ENCODE measurements around the gene RAB27A.

The RAB27A gene

DNA sequence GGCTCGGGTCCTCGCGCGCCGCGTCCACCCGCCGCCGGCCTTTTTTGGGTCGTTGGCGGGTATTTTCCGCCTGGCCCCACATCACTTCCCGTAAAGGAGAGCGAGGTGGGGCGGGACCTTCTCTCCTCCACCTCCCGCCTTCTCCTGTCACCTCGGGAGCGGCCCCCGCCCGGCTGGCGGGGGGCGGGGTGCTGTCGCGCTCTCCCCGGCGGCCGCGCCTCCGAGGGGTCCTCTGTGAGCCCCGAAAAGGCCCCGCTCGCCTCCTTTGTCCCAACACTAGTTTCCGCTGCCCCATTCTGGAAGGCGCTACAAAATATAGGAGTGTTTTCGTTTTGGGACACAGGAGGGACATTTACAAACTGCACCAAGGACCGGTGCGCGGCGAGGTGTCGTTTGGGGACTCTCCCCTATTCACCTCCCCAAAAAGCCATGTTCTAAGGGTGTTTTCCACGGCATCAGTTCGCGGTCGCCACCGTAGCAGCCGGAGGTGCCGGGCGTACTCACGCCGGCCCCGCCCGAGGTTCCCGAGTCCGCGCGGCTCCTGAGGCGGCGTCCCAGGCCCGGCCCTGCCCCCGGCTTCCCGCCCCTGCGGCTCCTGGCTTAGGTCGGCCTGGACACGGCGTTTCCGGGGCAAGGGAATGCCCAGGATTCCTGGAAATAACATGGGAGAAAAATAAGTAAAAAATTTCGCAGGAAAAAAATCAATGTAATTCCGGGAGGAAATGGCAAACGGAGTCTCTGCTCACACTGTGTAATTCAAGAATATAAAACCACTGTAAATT is at the start of gene RAB27A:
Gene RAB27A (minus strand): TSS at position 68 of the 782 bp plus-strand sequence. CDS start 54,879 bp downstream, outside the sequence.
- Histone ChIP-seq H3K9me3 (ENCODE audit: low read length) (no peaks in the 10 kb centered on the region), H4K20me1 (ENCODE audit: insufficient read depth, low read length) (no peaks in the 10 kb centered on the region), H3K27ac (ENCODE audit: low read depth, low read length, poor library complexity, severe bottlenecking) (peak within 1 kb of the TSS; percentile 66), H3K4me3 (ENCODE audit: low read depth, low read length, poor library complexity, severe bottlenecking) (peak within 1 kb of the TSS; percentile 82), H3K9me2 (ENCODE audit: low read depth, low read length) (no peaks in the 10 kb centered on the region), H3K36me3 (ENCODE audit: insufficient read depth, low read length) (no peaks in the 10 kb centered on the region), H3K9ac (ENCODE audit: low read length) (peak within 1 kb of the TSS; percentile 77), H3K79me2 (ENCODE audit: insufficient read depth, low read length) (no peaks in the 10 kb centered on the region), H3K4me2 (ENCODE audit: low read length) (peak within 1 kb of the TSS; percentile 78), H3K27me3 (ENCODE audit: insufficient read depth, low read length) (no peaks in the 10 kb centered on the region), H3F3A (ENCODE audit: insufficient read depth, low read length) (no peaks in the 10 kb centered on the region), H2AFZ (ENCODE audit: low read length) (peak within 1 kb of the TSS; percentile 82; the same call in 1 of the 2 replicates), H3K4me1 (ENCODE audit: insufficient read depth, low read length, severe bottlenecking) (peaks cover 20% of the 10 kb centered on the region)
- TF ChIP-seq, protein P1, sequence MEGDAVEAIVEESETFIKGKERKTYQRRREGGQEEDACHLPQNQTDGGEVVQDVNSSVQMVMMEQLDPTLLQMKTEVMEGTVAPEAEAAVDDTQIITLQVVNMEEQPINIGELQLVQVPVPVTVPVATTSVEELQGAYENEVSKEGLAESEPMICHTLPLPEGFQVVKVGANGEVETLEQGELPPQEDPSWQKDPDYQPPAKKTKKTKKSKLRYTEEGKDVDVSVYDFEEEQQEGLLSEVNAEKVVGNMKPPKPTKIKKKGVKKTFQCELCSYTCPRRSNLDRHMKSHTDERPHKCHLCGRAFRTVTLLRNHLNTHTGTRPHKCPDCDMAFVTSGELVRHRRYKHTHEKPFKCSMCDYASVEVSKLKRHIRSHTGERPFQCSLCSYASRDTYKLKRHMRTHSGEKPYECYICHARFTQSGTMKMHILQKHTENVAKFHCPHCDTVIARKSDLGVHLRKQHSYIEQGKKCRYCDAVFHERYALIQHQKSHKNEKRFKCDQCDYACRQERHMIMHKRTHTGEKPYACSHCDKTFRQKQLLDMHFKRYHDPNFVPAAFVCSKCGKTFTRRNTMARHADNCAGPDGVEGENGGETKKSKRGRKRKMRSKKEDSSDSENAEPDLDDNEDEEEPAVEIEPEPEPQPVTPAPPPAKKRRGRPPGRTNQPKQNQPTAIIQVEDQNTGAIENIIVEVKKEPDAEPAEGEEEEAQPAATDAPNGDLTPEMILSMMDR (IDR thresholded peaks at IDR 0.05; ENCODE audit: low read length): no peak
- TF ChIP-seq EZH2 (IDR thresholded peaks at IDR 0.05; ENCODE audit: borderline replicate concordance, low read length): no peak

DNA sequence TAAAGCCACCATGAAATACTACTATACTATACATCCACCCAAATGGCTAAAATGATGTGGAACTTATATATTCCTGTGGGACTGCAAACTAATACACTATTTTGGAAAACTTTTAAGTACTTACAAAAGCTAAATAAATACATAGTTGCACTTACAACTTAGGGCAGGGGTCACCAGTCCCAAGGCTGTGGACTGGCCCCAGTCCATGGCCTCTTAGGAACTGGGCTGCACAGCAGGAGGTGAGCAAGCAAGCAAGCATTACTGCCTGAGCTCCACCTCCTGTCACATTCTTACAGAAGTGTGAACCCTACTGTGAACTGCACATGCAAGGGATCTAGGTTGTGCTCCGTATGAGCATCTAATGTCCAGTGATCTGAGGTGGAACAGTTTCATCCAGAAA is 47.5 kb upstream of the RAB27A start:
- Histone ChIP-seq H3K27me3 (ENCODE audit: insufficient read depth, low read length) (no peaks in the 10 kb centered on the region), H3K9me3 (ENCODE audit: low read length) (no peaks in the 10 kb centered on the region), H3K27ac (ENCODE audit: low read depth, low read length, poor library complexity, severe bottlenecking) (no peak overlapping the region), H3K9ac (ENCODE audit: low read length) (no peak overlapping the region), H3K79me2 (ENCODE audit: insufficient read depth, low read length) (no peaks in the 10 kb centered on the region), H2AFZ (ENCODE audit: low read length) (no peak overlapping the region), H4K20me1 (ENCODE audit: insufficient read depth, low read length) (no peaks in the 10 kb centered on the region), H3K9me2 (ENCODE audit: low read depth, low read length) (no peaks in the 10 kb centered on the region), H3K4me3 (ENCODE audit: low read depth, low read length, poor library complexity, severe bottlenecking) (no peak overlapping the region), H3K4me2 (ENCODE audit: low read length) (no peak overlapping the region), H3K4me1 (ENCODE audit: insufficient read depth, low read length, severe bottlenecking) (no peaks in the 10 kb centered on the region), H3F3A (ENCODE audit: insufficient read depth, low read length) (no peaks in the 10 kb centered on the region), H3K36me3 (ENCODE audit: insufficient read depth, low read length) (peaks cover 72% of the 10 kb centered on the region)
- TF ChIP-seq, protein P1 (IDR thresholded peaks at IDR 0.05; ENCODE audit: low read length): no peak

DNA sequence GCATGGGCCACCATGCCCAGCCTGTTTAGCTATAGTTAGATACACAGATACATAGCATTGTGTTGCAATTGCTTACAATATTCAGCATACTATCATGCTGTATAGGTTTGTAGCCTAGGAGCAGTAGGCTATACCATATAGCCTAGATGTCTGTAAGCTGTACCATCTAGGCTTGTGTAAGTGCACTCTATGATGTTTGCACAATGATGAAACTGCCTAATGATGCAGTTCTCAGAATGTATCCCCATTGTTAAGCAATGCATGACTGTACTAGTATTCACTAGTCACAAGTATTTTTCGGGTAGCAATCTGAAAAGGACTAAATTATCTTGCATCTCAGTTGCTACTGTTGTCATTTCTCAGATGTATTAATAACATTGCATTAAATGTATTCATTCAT is 45.4 kb upstream of the RAB27A start:
- Histone ChIP-seq H3K4me2 (ENCODE audit: low read length) (no peak overlapping the region), H3K27ac (ENCODE audit: low read depth, low read length, poor library complexity, severe bottlenecking) (no peak overlapping the region), H3K4me3 (ENCODE audit: low read depth, low read length, poor library complexity, severe bottlenecking) (no peak overlapping the region), H3K9me3 (ENCODE audit: low read length) (no peaks in the 10 kb centered on the region), H3K4me1 (ENCODE audit: insufficient read depth, low read length, severe bottlenecking) (no peaks in the 10 kb centered on the region), H3F3A (ENCODE audit: insufficient read depth, low read length) (no peaks in the 10 kb centered on the region), H4K20me1 (ENCODE audit: insufficient read depth, low read length) (no peaks in the 10 kb centered on the region), H3K9ac (ENCODE audit: low read length) (no peak overlapping the region), H3K36me3 (ENCODE audit: insufficient read depth, low read length) (peaks cover 75% of the 10 kb centered on the region), H3K79me2 (ENCODE audit: insufficient read depth, low read length) (no peaks in the 10 kb centered on the region), H2AFZ (ENCODE audit: low read length) (no peak overlapping the region), H3K27me3 (ENCODE audit: insufficient read depth, low read length) (no peaks in the 10 kb centered on the region), H3K9me2 (ENCODE audit: low read depth, low read length) (no peaks in the 10 kb centered on the region)
- TF ChIP-seq, protein P1 (IDR thresholded peaks at IDR 0.05; ENCODE audit: low read length): no peak
- no peak for TF ChIP-seq EZH2 (IDR thresholded peaks at IDR 0.05; ENCODE audit: borderline replicate concordance, low read length)
